ENCODE data around the gene TMEM37.
A peak's percentile ranks its signal among the peaks of the same experiment; 100 is the strongest.

The TMEM37 gene

GRCh38 chr2:119419065-119419464, 12.6 kb upstream of the TMEM37 start:
- DNase-seq, result no peak

- DNase-seq, result no peak
These were observed 11.7 kb upstream of the TMEM37 start for GRCh38 chr2:119419803-119420508.

GRCh38 chr2:119421304-119421703, 10.3 kb upstream of the TMEM37 start:
- DNase-seq, result no peak

GRCh38 chr2:119421741-119422140, 9.9 kb upstream of the TMEM37 start:
- DNase-seq, result no peak

GRCh38 chr2:119422360-119423107, 9.1 kb upstream of the TMEM37 start:
- no peak for DNase-seq

GRCh38 chr2:119423108-119423444, 8.6 kb upstream of the TMEM37 start:
- DNase-seq, result no peak

- no peak for DNase-seq
These were observed 7.8 kb upstream of the TMEM37 start for GRCh38 chr2:119423811-119424210.

GRCh38 chr2:119424284-119425118, 7.2 kb upstream of the TMEM37 start:
- DNase-seq, result no peak

GRCh38 chr2:119425119-119425405, 6.6 kb upstream of the TMEM37 start:
- DNase-seq, result no peak

GRCh38 chr2:119425620-119426395, 5.8 kb upstream of the TMEM37 start:
- DNase-seq, result no peak

- no peak for DNase-seq
These were observed 5.3 kb upstream of the TMEM37 start for GRCh38 chr2:119426396-119426675.

- DNase-seq, result no peak
These were observed 4.8 kb upstream of the TMEM37 start for GRCh38 chr2:119426801-119427395.

- no peak for DNase-seq
These were observed 3.9 kb upstream of the TMEM37 start for GRCh38 chr2:119427756-119428155.

GRCh38 chr2:119428488-119429224, 3.0 kb upstream of the TMEM37 start:
- no peak for DNase-seq

GRCh38 chr2:119429225-119429981, 2.3 kb upstream of the TMEM37 start:
- peak; percentile 32 for DNase-seq

GRCh38 chr2:119430023-119430498, 1.6 kb upstream of the TMEM37 start:
- no peak for DNase-seq

- DNase-seq, result no peak
These were observed 559 bp downstream of the TMEM37 start for GRCh38 chr2:119431976-119432850.

GRCh38 chr2:119432851-119433522, 1.3 kb downstream of the TMEM37 start:
- DNase-seq, result no peak

GRCh38 chr2:119433636-119434327, 2.1 kb downstream of the TMEM37 start:
- peak; percentile 19 for DNase-seq
